DLD1 (cell line): ENCODE data around the gene NDC80.

Experiments used
- in situ Hi-C: cut with HindIII; loops from 2 replicates; pipeline ENCODE4 v1.10.0; 2017; ENCODE audit warnings: low sequenced_read_pairs

The NDC80 gene

GRCh38 chr18:2555895-2556294 is 15.5 kb upstream of the NDC80 start:
- in situ Hi-C loops: no loop called here

DNA sequence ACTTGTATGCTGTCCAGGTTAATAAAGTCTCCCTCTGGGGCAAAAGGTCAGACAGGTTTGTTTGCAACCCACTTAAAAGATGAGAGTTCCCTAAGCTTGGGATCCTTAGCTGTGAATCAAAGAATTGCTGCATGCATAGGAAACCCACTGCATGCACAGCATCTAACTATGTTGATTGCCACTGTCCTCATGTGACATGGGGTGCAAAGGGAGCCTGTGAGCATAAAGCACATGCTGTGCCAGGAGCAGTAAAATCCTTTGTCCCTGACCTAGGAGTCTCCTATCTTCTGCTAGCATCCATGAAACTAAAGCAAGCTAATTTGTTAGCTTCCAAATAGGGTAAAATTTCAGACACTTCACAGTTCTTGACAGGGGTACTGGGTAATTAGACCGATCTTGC is 13.8 kb upstream of the NDC80 start:
- in situ Hi-C loops: no loop called here

- in situ Hi-C loops: no loop called here
These were observed 12.1 kb upstream of the NDC80 start for GRCh38 chr18:2559249-2559648.

- in situ Hi-C loops: no loop called here
These were observed 7.0 kb upstream of the NDC80 start for GRCh38 chr18:2564373-2564772.

DNA sequence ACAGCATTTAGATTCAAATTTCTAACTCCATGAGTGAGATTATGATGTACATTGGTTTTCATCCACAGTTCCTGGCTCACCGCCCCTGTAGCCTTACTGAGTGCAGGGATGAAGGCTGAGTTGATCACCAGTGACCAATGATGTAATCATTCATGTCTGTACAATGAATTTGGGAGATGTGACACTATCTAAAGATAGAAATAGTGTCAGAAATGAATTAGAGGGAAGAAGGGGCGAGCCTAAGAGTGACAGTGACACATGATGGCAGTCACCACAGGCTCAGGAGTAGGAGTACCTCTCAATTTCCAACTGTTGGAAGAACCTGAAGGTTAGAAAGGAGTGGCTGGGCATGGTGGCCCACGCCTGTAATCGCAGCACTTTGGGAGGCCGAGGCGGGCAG is 3.2 kb upstream of the NDC80 start:
- in situ Hi-C loops: no loop called here

DNA sequence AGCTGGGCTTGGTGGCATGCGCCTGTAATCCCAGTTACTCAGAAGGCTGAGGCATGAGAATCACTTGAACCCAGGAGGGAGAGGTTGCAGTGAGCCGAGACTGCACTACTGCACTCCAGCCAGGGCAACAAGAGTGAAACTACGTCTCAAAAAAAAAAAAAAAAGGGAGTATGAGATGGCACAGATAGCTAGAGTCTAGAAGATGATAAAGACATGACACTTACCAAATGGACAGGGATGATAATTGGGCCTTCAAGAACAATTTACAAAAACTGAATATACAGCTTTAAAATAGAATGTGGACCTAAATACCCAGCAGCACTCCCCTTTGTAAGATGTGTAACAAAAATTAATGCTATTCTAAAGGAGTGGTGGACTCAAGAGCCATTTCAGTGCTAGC is 2.8 kb upstream of the NDC80 start:
- in situ Hi-C loops: no loop called here

GRCh38 chr18:2569338-2570207 is 1.8 kb upstream of the NDC80 start:
- in situ Hi-C loops: no loop called here

GRCh38 chr18:2570772-2571199 is 571 bp upstream of the NDC80 start:
- in situ Hi-C loops: no loop called here

DNA sequence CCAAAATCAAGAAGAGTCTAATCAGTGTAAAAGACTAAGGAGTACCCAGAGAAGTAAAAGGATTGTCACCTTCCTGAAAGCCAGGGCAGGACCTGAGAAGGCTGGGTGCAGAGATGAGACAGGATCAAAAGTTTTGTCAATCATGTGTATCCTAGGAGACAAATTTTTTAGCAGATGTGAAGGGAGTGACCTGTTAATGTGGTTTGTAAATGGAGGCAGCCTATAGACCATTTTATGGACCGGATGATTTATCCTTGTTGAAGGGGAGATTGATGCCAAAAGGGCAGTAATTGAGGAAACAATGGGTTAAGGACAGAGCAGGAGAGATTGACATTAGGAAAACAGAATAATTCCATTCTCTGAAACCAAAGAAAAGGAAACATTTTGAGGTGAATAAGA is 813 bp downstream of the NDC80 start:
- in situ Hi-C loops: no loop called here

DNA sequence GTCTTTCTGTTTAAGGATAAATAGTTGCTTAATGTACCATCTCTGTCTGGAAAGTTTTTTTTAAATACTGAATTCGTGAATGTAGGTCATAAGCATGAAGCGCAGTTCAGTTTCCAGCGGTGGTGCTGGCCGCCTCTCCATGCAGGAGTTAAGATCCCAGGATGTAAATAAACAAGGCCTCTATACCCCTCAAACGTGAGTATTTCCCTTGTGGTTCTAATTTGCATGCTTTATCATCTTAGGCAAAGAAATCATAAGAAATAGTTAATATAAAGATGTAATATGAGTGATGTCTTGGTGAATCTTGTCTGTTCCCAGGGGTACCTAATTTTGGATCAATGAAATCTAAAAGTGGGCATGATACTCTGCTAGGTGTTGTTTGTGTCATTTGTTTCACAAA is 1.5 kb downstream of the NDC80 start:
- in situ Hi-C loops: no loop called here

- in situ Hi-C loops: no loop called here
These were observed 2.1 kb downstream of the NDC80 start for GRCh38 chr18:2573408-2573807.

DNA sequence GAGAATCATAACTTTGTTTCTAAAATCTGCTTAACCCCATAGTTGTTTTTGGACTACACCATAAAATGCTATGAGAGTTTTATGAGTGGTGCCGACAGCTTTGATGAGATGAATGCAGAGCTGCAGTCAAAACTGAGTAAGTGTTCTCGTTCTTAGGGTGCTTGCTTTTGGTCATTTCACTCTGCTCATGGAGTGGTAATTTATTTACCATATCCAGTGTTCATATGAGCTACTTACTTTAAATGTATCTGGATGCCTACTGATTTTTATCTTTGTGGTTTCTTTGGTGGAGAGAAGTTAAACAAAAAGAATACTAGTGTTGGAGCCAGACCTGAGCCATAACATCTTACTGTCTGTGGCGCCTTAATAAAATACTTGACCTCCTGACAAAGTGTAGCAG is 16.4 kb downstream of the NDC80 start:
- in situ Hi-C loops: no loop called here

DNA sequence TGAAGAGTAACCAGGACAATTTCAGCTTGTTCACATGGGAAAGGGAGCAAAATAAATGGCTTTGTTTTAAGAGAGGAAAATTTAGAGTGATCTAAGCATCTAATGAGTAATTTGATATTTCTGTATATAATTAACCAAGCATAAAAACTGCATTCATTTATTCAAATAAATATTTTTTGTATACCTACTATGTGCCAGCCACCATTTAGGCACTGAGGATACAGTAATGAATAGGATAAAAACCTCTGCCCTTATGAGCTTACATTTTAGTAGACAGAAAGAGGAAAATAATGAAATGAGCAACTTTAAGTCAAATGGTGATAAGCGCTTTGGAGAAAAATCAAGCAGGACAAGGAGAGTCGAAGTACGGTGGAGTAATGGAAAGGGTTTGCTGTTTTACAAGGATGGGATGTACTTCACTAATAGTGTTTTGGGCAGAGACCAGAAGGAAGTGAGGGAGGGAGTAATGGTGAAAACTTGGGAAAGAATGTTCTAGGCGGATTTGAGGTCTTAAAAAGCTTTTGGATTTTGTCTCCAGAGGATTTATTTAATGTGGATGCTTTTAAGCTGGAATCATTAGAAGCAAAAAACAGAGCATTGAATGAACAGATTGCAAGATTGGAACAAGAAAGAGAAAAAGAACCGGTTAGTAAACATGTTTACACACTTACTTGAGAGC is 17.4 kb downstream of the NDC80 start:
- in situ Hi-C loops: no loop called here

DNA sequence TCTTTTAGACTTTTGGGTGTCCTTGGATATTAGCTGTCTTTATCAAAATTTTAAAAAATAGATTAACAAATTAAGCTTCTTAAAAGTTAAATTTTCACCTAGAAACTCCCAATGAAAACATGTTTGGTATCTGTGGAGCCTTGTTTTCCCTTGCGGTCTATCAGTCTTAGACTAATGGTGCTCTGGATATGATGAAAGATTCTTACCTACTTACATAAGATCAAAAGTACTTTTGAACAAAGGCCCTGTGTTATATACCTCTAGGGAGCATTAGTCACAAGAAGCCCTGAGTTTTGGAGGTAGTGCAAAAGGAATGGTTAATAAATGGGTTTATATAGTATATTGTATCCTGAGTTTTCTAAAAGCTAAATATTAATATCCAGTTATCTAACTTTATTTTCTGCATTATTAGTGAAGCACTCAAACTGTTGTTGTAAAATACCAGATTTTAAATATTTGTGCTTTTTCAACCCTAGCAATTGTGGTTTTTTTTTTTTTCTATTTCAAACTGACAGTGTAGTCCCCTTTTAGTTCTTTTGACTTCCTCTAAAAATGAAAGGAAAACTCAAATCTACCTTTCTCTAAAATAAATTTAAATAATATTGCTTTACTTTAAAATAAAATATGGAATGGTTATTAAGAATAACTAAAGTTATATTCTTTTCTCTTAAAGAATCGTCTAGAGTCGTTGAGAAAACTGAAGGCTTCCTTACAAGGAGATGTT is 18.1 kb downstream of the NDC80 start:
- in situ Hi-C loops: no loop called here

- in situ Hi-C loops: no loop called here
These were observed 18.9 kb downstream of the NDC80 start for GRCh38 chr18:2590303-2590702.

GRCh38 chr18:2597639-2598038 is 26.3 kb downstream of the NDC80 start:
- in situ Hi-C loops: no loop called here

DNA sequence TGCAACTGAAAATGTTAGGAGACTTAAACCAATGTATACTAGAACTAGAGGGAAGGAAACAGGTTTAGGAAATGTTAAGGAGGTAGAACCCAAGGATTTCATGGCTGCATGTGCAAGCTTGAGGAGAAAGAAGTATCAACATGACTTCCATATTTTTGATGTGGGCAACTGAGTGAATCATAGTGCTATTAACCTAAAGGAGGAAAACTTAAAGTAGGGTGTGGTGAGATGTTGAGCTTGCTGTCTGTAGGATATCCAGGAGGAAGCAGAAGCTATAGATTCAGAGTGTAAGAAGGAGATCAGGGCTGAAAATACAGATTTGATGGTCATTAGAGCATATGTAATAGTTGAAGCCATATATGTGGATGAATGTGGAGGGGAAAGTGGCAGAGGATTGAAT is 31.5 kb downstream of the NDC80 start:
- in situ Hi-C loops: no loop called here

GRCh38 chr18:2606335-2606734 is 35.0 kb downstream of the NDC80 start:
- in situ Hi-C loops: no loop called here

DNA sequence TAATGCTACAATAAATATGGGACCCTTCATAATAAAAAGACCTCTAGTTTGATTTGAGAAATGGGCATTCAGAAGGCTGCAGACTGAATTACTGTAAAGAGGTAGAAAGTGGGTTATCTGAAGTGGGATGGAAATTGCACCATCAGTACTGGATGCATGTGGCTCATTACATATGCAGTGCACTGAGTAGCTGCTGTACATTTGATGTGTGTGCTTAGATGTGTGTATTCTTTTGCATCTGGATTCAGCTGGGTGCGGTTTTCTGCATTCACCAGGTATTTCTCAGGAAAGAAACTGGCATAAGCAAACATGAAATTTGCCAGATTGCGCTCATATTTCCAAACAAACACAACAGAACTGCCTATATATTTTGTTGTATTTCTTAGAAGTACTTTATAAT is 38.2 kb downstream of the NDC80 start:
- in situ Hi-C loops: no loop called here

DNA sequence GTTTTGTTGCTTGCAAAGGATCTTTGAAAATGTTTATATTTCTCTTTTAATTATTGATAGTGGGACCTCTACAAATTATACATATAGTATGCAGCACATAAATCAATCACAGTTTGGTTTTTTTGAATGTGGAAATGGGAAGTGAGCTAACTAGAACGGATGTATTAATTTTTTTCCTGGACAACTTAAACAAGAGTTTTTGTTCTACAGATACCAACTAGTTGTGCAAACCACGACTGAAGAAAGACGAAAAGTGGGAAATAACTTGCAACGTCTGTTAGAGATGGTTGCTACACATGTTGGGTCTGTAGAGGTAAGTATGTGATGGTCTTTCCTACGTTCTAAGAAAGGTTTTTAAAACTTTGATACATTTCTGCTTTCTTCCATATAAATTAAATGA is 39.2 kb downstream of the NDC80 start:
- in situ Hi-C loops: no loop called here

DNA sequence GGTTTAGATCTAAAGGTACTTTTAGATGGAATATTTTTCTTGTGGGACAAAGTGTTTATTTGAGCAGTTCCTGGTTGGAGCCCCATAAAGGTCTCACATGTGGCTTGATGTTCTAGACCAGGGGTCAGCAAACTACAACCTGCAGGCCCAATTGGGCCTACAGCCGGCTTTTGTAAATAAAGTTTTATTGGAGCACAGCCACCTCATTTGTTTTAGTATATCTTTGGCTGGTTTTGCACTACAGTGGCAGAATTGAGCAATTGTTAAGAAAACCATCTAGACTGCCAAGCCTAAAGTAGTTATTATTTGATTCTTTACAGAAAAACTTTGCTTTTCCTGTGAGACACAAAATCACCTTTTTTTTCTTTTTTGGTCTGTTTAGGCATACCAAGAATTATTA is 41.6 kb downstream of the NDC80 start:
- in situ Hi-C loops: no loop called here
